Measurements from ENCODE around the gene TMEM175. TPM values are rescaled to one million over a fixed set of nuclear protein-coding genes. Genes with fewer than 3 reads are reported as not detected.

The TMEM175 gene
- polyA plus RNA-seq, 1 of the 3 experiments (the other 2 are of a cell fraction) = 54.2 TPM

- 96% methylated on average over 7 of the region's 15 CpGs for WGBS (ENCODE audit: low lambda C conversion rate)
- Histone ChIP-seq H3K9me3 (no peaks in the 10 kb centered on the region), H3K4me1 (ENCODE audit: control insufficient read depth in 1 of 2, insufficient read depth in 2 of 2, low read depth in 1 of 2, low read length in 1 of 2) (no peaks in the 10 kb centered on the region), H3F3A (replicated peaks; ENCODE audit: insufficient read depth) (no peaks in the 10 kb centered on the region), H3K9me2 (no peaks in the 10 kb centered on the region), H3K4me2 (no peak overlapping the region), H4K20me1 (ENCODE audit: insufficient read depth) (no peaks in the 10 kb centered on the region), H3K27ac (ENCODE audit: low read depth in 2 of 2, low read length in 1 of 2) (no peak overlapping the region), H3K9ac (no peak overlapping the region), H3K36me3 (replicated peaks in 1 of 2; ENCODE audit: control insufficient read depth in 1 of 2, insufficient read depth in 2 of 2, low read length in 1 of 2) (peaks cover 0 to 35% of the 10 kb centered on the region in 2 experiments), H3K79me2 (ENCODE audit: insufficient read depth) (no peaks in the 10 kb centered on the region), H3K27me3 (ENCODE audit: insufficient read depth) (no peaks in the 10 kb centered on the region), H2AFZ (ENCODE audit: low read depth) (no peak overlapping the region), H3K4me3 (ENCODE audit: low read depth in 2 of 2, low read length in 1 of 2) (no peak overlapping the region)
- DNase-seq = no peak
- TF ChIP-seq ZBTB33 (IDR thresholded peaks at IDR 0.05; ENCODE audit: borderline replicate concordance, low read depth) (no peak), CHD2 (IDR thresholded peaks at IDR 0.05; ENCODE audit: low read length, partially characterized antibody) (no peak), IRF3 (IDR thresholded peaks at IDR 0.05; ENCODE audit: low read depth, low read length) (no peak)
- TF ChIP-seq, protein P1, sequence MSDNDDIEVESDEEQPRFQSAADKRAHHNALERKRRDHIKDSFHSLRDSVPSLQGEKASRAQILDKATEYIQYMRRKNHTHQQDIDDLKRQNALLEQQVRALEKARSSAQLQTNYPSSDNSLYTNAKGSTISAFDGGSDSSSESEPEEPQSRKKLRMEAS (IDR thresholded peaks at IDR 0.05; ENCODE audit: low read depth) = no peak
- CTCF ChIA-PET = no interaction called here
- POLR2A ChIA-PET = no interaction called here
Measured at GRCh38 chr4:898123-898522, 34.1 kb upstream of the TMEM175 start.

DNA sequence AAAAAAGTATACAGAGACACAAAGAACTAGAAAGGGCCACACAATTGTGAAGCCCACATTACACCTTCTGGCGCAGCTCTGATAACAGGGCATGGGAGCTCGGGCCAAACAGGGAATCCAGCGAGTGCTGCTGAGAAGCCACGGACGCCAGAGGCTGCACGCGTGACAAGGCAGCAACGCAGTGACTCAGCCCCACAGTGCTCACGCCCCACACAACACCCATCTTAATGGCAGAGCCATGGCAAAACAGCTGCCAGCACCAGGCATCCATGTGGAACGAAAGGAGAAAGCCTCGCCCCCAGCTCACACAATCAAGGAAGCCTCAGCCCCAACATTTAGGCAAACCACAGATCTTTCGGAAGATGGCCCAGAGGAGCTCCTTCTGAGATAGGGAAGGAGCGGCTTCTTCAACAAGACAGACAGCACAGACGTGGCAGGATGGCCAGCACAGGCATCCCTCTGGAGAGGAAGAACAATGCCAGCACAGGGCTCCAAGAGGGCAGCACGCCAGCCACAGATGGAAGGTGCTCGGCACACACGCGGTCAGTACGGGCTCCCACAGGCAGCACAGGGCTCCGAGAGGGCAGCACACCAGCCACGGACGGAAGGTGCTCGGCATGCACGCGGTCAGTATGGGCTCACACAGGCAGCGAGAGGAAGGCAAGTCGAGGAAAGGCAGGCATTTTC lies 33.2 kb upstream of the TMEM175 start:
- CTCF ChIA-PET = no interaction called here

More for the DNA sequence above, 33.2 kb upstream of the TMEM175 start:
- DNase-seq = no peak
- H3F3A ChIP-seq (replicated peaks; ENCODE audit: insufficient read depth) = no peaks in the 10 kb centered on the region
- no peaks in the 10 kb centered on the region for H4K20me1 ChIP-seq (ENCODE audit: insufficient read depth)
- TF ChIP-seq EP300 (IDR thresholded peaks at IDR 0.05; ENCODE audit: borderline replicate concordance in 1 of 2, low read depth in 1 of 2, low read length in 1 of 2) = no peak
- TF ChIP-seq ZBTB33 (IDR thresholded peaks at IDR 0.05; ENCODE audit: borderline replicate concordance, low read depth) = no peak
- TF ChIP-seq RFX5 (IDR thresholded peaks at IDR 0.05; ENCODE audit: low read length) = no peak
- TF ChIP-seq MEF2A (IDR thresholded peaks at IDR 0.05; ENCODE audit: borderline replicate concordance, low read depth) = no peak
- TF ChIP-seq EZH2phosphoT487 (IDR thresholded peaks at IDR 0.05; ENCODE audit: borderline replicate concordance, low read depth) = no peak
- TF ChIP-seq GABPA (IDR thresholded peaks at IDR 0.05; ENCODE audit: low read depth) = no peak
- no peak for TF ChIP-seq RAD21 (IDR thresholded peaks at IDR 0.05; ENCODE audit: low read length)
- TF ChIP-seq, protein P2, sequence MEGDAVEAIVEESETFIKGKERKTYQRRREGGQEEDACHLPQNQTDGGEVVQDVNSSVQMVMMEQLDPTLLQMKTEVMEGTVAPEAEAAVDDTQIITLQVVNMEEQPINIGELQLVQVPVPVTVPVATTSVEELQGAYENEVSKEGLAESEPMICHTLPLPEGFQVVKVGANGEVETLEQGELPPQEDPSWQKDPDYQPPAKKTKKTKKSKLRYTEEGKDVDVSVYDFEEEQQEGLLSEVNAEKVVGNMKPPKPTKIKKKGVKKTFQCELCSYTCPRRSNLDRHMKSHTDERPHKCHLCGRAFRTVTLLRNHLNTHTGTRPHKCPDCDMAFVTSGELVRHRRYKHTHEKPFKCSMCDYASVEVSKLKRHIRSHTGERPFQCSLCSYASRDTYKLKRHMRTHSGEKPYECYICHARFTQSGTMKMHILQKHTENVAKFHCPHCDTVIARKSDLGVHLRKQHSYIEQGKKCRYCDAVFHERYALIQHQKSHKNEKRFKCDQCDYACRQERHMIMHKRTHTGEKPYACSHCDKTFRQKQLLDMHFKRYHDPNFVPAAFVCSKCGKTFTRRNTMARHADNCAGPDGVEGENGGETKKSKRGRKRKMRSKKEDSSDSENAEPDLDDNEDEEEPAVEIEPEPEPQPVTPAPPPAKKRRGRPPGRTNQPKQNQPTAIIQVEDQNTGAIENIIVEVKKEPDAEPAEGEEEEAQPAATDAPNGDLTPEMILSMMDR (IDR thresholded peaks at IDR 0.05) = no peak
- H3K9me3 ChIP-seq = no peaks in the 10 kb centered on the region
- no peak overlapping the region for H2AFZ ChIP-seq (ENCODE audit: low read depth)
- no peaks in the 10 kb centered on the region for H3K4me1 ChIP-seq (ENCODE audit: control insufficient read depth in 1 of 2, insufficient read depth in 2 of 2, low read depth in 1 of 2, low read length in 1 of 2)
- 92% methylated on average over 10 of the region's 27 CpGs for WGBS (ENCODE audit: low lambda C conversion rate)
- no peaks in the 10 kb centered on the region for H3K9me2 ChIP-seq
- POLR2A ChIA-PET = no interaction called here
- H3K4me2 ChIP-seq = no peak overlapping the region
- peaks cover 0 to 35% of the 10 kb centered on the region in 2 experiments for H3K36me3 ChIP-seq (replicated peaks in 1 of 2; ENCODE audit: control insufficient read depth in 1 of 2, insufficient read depth in 2 of 2, low read length in 1 of 2)
- no peak overlapping the region for H3K27ac ChIP-seq (ENCODE audit: low read depth in 2 of 2, low read length in 1 of 2)
- H3K27me3 ChIP-seq (ENCODE audit: insufficient read depth) = no peaks in the 10 kb centered on the region
- no peaks in the 10 kb centered on the region for H3K79me2 ChIP-seq (ENCODE audit: insufficient read depth)
- no peak overlapping the region for H3K9ac ChIP-seq
- no peak overlapping the region for H3K4me3 ChIP-seq (ENCODE audit: low read depth in 2 of 2, low read length in 1 of 2)

Data from SK-N-SH (cell line).